Measurements from ENCODE around the gene SLC23A2.
"Not testable (repeated sequence)": the region's sequence is repeated elsewhere in the genome, so short reads cannot be mapped to it uniquely, and the experiment has no call there.

SLC23A2 gene

DNA sequence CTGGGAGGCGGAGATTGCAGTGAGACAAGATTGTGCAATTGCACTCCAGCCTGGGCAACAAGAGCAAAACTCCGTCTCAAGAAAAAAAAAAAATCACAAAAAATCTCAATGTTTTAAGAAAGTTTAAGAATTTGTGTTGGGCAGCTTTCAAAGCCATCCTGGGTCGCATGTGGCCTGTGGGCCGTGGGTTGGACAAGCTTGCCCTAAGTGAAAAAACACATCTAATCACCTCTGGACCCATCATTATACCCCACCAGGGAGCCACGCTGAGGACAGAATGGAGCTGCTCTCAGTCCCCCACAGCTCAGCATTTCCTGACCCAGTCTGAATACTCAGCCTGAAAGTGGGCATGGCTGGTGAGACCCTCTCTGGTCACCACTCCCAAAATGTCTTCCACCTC is 150.3 kb downstream of the SLC23A2 start:
- DNase-seq (ENCODE audit: low read depth in 1 of 2, low spot score in 1 of 2), result no peak

DNA sequence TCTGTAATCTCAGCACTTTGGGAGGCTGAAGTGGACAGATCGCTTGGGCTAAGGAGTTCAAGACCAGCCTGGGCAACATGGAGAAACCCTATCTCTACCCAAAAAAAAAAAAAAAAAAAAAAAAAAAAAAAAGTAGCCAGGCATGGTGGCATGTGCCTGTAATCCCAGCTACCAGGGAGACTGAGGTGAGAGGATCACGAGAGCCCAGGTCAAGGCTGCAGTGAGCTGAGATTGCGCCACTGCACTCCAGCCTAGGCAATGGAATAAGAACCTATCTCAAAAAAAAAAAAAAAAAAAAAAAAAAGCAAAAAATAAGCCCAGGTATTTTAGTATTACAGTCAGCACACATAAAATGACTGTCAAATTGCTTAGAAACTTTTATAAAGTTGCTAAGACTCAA is 152.5 kb downstream of the SLC23A2 start:
- DNase-seq (ENCODE audit: low read depth in 1 of 2, low spot score in 1 of 2), result not testable (repeated sequence)

- no peak for DNase-seq (ENCODE audit: low read depth in 1 of 2, low spot score in 1 of 2)
Observed at GRCh38 chr20:4848041-4848440, 153.3 kb downstream of the SLC23A2 start.

DNA sequence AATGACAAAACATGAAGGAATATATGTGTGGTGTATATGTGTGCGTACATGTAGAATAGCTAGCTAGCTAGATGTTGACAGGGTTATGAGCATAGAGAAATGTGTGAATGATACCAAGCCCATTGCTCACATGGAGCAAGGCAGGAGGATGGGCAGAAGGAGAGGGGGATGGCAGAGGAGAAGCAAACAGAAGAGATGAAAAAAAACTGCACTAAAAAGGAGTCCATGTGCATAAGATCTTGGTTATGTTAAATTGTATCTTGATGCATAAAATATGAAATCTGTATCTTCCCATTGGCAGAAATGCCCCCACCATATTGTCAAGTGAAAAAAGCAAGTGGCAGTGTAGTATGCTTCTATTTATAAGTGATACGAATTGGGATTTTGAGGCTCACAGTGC is 154.5 kb downstream of the SLC23A2 start:
- DNase-seq (ENCODE audit: low read depth in 1 of 2, low spot score in 1 of 2), result no peak

DNA sequence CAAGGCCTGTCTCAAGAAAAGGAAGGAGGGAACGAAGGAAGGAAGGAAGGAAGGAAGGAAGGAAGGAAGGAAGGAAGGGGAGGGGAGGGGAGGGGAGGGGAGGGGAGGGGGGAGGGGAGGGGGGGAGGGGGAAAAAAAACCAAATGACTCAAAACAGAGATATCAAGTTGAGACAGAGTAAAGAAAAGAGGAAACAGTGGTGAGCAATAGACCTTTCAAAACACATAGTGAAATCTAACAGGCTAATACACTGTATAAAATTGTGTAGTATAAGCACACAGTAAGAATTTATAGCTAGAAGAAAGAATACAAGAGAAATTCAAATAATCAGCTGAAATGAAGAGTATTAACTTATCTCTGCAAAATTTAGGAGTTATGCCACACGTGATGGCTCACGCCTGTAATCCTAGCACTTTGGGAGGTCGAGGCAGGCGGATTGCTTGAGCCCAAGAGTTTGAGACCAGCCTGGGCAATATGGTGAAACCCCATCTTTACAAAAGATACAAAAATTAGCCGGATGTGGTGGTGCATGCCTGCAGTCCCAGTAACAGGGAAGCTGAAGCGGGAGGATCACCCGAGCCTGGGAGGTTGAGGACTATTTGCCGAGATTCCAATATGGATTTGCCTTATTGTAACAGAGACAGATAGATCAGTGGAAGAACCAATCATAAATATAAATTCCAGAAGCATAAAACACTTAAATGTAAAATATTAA is 156.4 kb downstream of the SLC23A2 start:
- no peak for DNase-seq (ENCODE audit: low read depth in 1 of 2, low spot score in 1 of 2)

- no peak for DNase-seq (ENCODE audit: low read depth in 1 of 2, low spot score in 1 of 2)
Observed at GRCh38 chr20:4844325-4844724, 157.0 kb downstream of the SLC23A2 start.

DNA sequence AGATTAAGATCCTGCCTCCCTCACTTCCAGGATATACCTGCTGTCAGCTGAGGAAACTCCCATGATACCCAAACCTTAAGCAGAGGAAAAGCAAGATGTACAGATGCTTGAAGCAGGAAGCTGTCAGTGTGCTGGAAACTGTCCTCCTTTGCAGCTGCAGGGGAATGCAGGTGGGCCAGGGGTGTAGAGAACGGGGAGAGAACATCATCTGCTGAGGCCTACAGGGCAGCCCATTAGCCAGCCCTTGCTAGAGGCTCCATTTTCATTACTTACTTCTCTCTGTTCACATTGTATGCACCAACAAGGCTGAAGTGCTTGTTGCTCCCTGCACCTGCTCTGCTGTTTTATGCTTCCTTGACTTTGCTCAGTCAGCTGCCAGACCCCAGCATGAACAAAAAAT is 160.5 kb downstream of the SLC23A2 start:
- DNase-seq (ENCODE audit: low read depth in 1 of 2, low spot score in 1 of 2), result no peak

DNA sequence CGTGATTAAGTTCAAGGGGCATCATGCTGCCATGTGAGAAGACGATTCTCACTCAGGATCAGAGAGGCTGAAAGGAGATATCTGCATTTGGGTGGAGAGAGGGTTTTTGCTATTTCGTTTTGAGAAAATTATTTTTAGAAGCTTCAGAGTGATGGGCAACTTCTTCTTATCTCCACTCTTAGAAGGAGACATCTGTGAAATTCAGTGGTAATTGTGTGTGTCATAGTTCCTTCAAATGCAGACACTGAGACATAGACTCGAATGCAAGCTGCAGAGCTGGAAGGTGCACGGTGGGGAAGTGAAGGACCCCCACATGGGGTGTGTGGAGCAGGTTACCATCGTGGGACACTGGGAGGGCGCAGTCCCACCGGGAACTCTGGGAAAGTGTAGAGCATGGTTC is 162.8 kb downstream of the SLC23A2 start:
- DNase-seq (ENCODE audit: low read depth in 1 of 2, low spot score in 1 of 2), result no peak

GRCh38 chr20:4837760-4838159 is 163.6 kb downstream of the SLC23A2 start:
- DNase-seq (ENCODE audit: low read depth in 1 of 2, low spot score in 1 of 2), result no peak

GRCh38 chr20:4836935-4837334 is 164.4 kb downstream of the SLC23A2 start:
- DNase-seq (ENCODE audit: low read depth in 1 of 2, low spot score in 1 of 2), result no peak

DNA sequence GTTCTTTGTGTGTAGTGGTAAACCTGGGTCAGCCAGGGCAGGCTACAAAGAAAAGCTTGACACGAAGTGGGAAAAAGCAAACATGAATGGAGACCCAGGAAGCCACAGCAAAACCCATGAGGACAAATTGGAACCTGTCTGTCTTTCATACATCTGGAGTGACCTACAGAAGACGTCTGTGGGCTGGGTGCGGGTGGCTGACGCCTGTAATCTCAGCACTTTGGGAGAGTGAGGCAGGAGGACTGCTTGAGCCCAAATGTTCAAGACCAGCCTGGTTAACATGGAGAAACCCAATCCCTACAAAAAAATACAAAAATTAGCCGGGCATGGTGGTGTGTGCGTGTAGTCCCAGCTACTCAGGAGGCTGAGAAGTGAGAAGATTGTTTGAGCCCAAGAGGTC is 164.8 kb downstream of the SLC23A2 start:
- no peak for DNase-seq (ENCODE audit: low read depth in 1 of 2, low spot score in 1 of 2)

- DNase-seq (ENCODE audit: low read depth in 1 of 2, low spot score in 1 of 2), result no peak
Observed at GRCh38 chr20:4835244-4836177, 165.8 kb downstream of the SLC23A2 start.

- no peak for DNase-seq (ENCODE audit: low read depth in 1 of 2, low spot score in 1 of 2)
Observed at GRCh38 chr20:4833074-4833728, 168.1 kb downstream of the SLC23A2 start.

GRCh38 chr20:4832469-4832868 is 168.8 kb downstream of the SLC23A2 start:
- DNase-seq (ENCODE audit: low read depth in 1 of 2, low spot score in 1 of 2), result no peak

GRCh38 chr20:4830696-4831095 is 170.6 kb downstream of the SLC23A2 start:
- no peak for DNase-seq (ENCODE audit: low read depth in 1 of 2, low spot score in 1 of 2)

DNA sequence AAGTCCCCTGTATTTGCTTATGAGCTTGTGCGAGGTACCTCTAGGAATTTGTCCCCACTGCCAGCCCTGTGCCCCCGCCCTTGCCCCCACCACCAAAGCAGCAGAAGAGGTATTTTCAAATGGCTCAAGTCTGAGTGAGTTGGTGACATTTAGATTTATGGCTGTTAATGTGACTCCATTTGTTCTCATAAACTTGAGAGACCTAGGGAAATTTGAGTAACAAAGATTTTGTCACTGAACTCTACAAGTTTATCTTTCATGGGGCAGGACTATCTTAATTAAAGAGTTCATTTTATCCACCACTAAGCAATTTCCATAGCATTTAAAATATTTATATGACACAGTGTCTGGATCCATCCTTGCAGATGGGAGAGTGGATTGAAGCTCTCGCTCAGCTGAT is 171.1 kb downstream of the SLC23A2 start:
- DNase-seq (ENCODE audit: low read depth in 1 of 2, low spot score in 1 of 2), result no peak

GRCh38 chr20:4829514-4830215 is 171.6 kb downstream of the SLC23A2 start:
- no peak for DNase-seq (ENCODE audit: low read depth in 1 of 2, low spot score in 1 of 2)

DNA sequence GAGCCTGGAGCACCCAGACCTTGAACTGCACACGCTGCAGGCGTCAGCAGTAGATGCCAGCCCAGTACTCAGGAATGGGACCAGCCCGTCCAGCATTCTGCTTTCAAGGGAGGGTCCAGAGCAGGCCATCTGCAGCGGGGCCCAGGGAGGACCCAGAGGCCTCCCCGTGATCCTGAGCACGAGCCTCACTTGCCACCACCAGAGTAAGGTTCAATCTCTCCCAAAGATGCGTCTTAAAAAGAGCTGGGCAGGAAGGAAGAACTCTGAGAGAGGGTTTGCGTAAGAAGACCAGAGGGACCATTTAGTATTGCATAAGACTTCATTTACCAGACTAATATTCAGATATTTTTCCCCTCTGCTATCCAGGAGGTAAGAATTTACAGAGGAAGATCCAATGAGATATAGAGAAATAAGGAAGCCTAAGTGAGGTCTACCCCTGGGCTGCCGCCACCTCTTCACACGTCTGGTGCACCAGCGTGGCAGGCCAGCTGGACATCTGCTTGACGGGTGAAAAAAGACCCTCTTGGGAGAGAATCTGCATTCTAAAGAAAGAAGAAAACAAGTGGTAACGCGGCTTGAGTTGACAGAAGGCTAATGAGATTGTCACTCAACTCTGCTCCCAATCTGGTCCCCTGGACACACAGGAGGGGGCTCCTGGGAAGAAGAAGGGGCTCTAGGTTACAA is 172.3 kb downstream of the SLC23A2 start:
- no peak for DNase-seq (ENCODE audit: low read depth in 1 of 2, low spot score in 1 of 2)

- DNase-seq (ENCODE audit: low read depth in 1 of 2, low spot score in 1 of 2), result no peak
Observed at GRCh38 chr20:4821590-4821989, 179.7 kb downstream of the SLC23A2 start.

DNA sequence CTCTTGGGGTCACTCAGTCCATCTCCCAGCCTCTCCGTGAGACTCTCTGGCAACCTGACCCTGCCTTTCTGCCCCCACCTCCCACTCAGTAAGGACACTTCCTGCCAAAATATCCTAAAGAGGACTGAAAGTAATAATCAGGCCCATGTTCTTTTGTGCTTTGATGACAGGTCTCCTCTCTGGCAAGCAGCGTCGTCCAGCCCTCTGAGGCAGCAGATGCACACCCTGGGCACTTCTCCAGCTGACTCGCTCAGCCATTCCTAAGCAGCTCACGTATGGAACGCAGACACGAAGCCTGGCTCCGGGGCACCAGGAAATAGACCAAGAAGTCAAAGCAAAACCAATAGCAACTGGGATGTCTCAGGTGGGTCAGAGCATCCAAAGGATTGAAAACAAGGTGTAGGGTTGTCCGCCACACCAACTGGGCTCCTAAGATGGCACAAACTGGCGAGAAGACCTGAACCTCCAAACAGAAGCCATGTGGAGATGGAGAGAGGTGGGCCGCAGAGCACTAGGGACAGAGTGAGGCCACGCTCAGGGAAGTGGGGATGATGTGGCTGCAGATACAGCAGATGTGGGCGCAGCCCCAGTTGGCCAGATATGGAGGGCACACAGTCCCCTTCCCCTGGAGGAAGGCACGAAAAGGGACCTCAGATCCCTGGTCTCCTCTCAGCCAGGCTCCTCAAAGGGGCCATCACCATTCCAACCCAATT is 180.3 kb downstream of the SLC23A2 start:
- no peak for DNase-seq (ENCODE audit: low read depth in 1 of 2, low spot score in 1 of 2)

Data from activated CD4-positive, alpha-beta T cell treated with anti-CD3 and anti-CD28 coated beads, Interleukin-2, amount 50 U/mL, for 24 hours (primary cell).